HCT116 (cell line): ENCODE results near the gene TMEM131. TPM values are rescaled to one million over a fixed set of nuclear protein-coding genes. Genes with fewer than 3 reads are reported as not detected.

Source experiments
- ATAC-seq: fragments of 200-7000 bp; cut with Tn5 transposase; 2 replicates; pipeline ENCODE4 v1.9.1; 2020; ENCODE audit warnings: mild to moderate bottlenecking, moderate library complexity
- BruUV-seq: library from RNA; stranded (reverse); fragments of 400-500 nt; replicated peaks from 2 replicates; lab custom pipeline; 2021; lab: Mats Ljungman, UMichigan
- CTCF ChIA-PET: fragments of 300-600 bp; sonication (Branson Sonifier 250); formaldehyde crosslinking; loops from one replicate; lab custom pipeline; 2021; ENCODE audit warnings: antibody characterized with exemption; lab: Charles Lee
- POLR2A ChIA-PET: fragments of 300-600, 350-600 bp; sonication (Branson Sonifier 250); formaldehyde crosslinking; loops from one replicate; lab custom pipeline; 2021; ENCODE audit warnings: antibody characterized with exemption; lab: Charles Lee
- RAD21 ChIA-PET, 2 experiments: fragments of 300-600 bp; sonication (Branson Sonifier 250); formaldehyde crosslinking; loops; one replicate each; lab custom pipeline; 2023; ENCODE audit warnings: low total read pairs in 2 of 2; ENCODE audit not compliant: uncharacterized antibody in 2 of 2, unreplicated experiment in 2 of 2, low non-redundant PET in 1 of 2; lab: Charles Lee
- DNase-seq: peaks from one replicate; pipeline ENCODE4 v3.0.0-alpha.2; 2010; ENCODE audit warnings: low read depth, low spot score
- H2AFZ ChIP-seq: fragments of 200-600 bp; shearing (Covaris generic), sonication (generic); 2 replicates; pipeline ENCODE4 v1.6.1; 2017; ENCODE audit warnings: low read depth, mixed run types, mixed read lengths, antibody characterized with exemption, low read length; ENCODE audit not compliant: poor library complexity, severe bottlenecking
- H3K27ac ChIP-seq: 2 replicates; pipeline ENCODE4 v1.5.1; 2012; ENCODE audit warnings: low read depth, low read length
- H3K27me3 ChIP-seq: fragments of 200-600 bp; sonication (generic); 2 replicates; pipeline ENCODE4 v1.6.1; 2016; ENCODE audit warnings: mixed run types, low read length, mixed read lengths; ENCODE audit not compliant: insufficient read depth
- H3K36me3 ChIP-seq, 2 experiments: fragments of 200-500 bp in 1 of 2; fragments of 200-600 bp in 1 of 2; sonication (Bioruptor generic) in 1 of 2; sonication (generic) in 1 of 2; 2 replicates each; pipeline versions ENCODE4 v1.5.1 to v1.6.1; 2014 to 2016; ENCODE audit warnings: low read length in 2 of 2, inconsistent platforms in 1 of 2, mixed read lengths in 1 of 2, mixed run types in 1 of 2; ENCODE audit not compliant: insufficient read depth in 2 of 2, control insufficient read depth in 1 of 2
- H3K4me1 ChIP-seq, 2 experiments: fragments of 200-600 bp in 1 of 2; sonication (generic) in 1 of 2; 2 replicates each; pipeline versions ENCODE4 v1.5.1 to v1.6.1; 2012 to 2017; ENCODE audit warnings: low read length in 2 of 2, inconsistent platforms in 1 of 2, mild to moderate bottlenecking in 1 of 2, mixed read lengths in 1 of 2, mixed run types in 1 of 2, moderate library complexity in 1 of 2; ENCODE audit not compliant: insufficient read depth in 2 of 2, control insufficient read depth in 1 of 2
- H3K4me2 ChIP-seq: fragments of 200-600 bp; sonication (generic); 2 replicates; pipeline ENCODE4 v1.6.1; 2017; ENCODE audit warnings: mixed run types, low read length, mixed read lengths
- H3K4me3 ChIP-seq, 2 experiments: fragments of 200-600 bp in 1 of 2; sonication (generic) in 1 of 2; replicated peaks in 1 of 2; 2 replicates each; pipeline ENCODE4 v1.5.1; 2011 to 2016; ENCODE audit warnings: low read length in 2 of 2, control low read depth in 1 of 2, low read depth in 1 of 2, mild to moderate bottlenecking in 1 of 2, mixed read lengths in 1 of 2, mixed run types in 1 of 2
- H3K79me2 ChIP-seq: fragments of 200-600 bp; sonication (generic); 2 replicates; pipeline ENCODE4 v1.6.1; 2017; ENCODE audit warnings: mild to moderate bottlenecking, mixed run types, low read length, moderate library complexity, mixed read lengths; ENCODE audit not compliant: insufficient read depth
- H3K9ac ChIP-seq: fragments of 200-600 bp; sonication (generic); 2 replicates; pipeline ENCODE4 v1.6.1; 2016; ENCODE audit warnings: low read length, mixed read lengths
- H3K9me2 ChIP-seq: fragments of 200-600 bp; sonication (generic), shearing (Covaris generic); 2 replicates; pipeline ENCODE4 v1.6.1; 2017; ENCODE audit warnings: mixed run types, mild to moderate bottlenecking, moderate library complexity; ENCODE audit not compliant: insufficient read depth
- H3K9me3 ChIP-seq, 2 experiments: fragments of 200-500 bp in 1 of 2; fragments of 200-600 bp in 1 of 2; sonication (Bioruptor generic) in 1 of 2; sonication (generic) in 1 of 2; 2 replicates each; pipeline ENCODE4 v1.6.1; 2014 to 2017; ENCODE audit warnings: low read length in 2 of 2, mixed read lengths in 2 of 2, inconsistent platforms in 1 of 2, low read depth in 1 of 2, mild to moderate bottlenecking in 1 of 2, mixed run types in 1 of 2, moderate library complexity in 1 of 2; ENCODE audit not compliant: control insufficient read depth in 1 of 2, insufficient read depth in 1 of 2
- H4K20me1 ChIP-seq: fragments of 200-600 bp; sonication (generic), shearing (Covaris generic); 2 replicates; pipeline ENCODE4 v1.6.1; 2017; ENCODE audit warnings: mixed run types, mild to moderate bottlenecking, moderate library complexity; ENCODE audit not compliant: insufficient read depth
- EGR1 ChIP-seq: IDR thresholded peaks from 2 replicates; pipeline ENCODE4 v1.6.1; 2012; ENCODE audit warnings: low read depth
- EZH2phosphoT487 ChIP-seq: fragments of 200-600 bp; IDR thresholded peaks from 2 replicates; pipeline ENCODE4 v1.6.1; 2018; ENCODE audit warnings: antibody characterized with exemption, borderline replicate concordance
- FOSL1 ChIP-seq: IDR thresholded peaks from 2 replicates; pipeline ENCODE4 v1.6.1; 2012; ENCODE audit warnings: low read depth
- JUND ChIP-seq: IDR thresholded peaks from 2 replicates; pipeline ENCODE4 v1.6.1; 2012
- SIN3A ChIP-seq: IDR thresholded peaks from 2 replicates; pipeline ENCODE4 v1.6.1; 2012; ENCODE audit warnings: low read depth
- intact Hi-C: fragments of 100-400 bp; cut with micrococcal nuclease; formaldehyde crosslinking; loops from 2 replicates; pipeline ENCODE4 v1.10.0; 2022
- total RNA-seq: library from RNA; stranded (reverse); gene quantifications from one replicate; pipeline ENCODE4 v1.2.1, GENCODE V29; 2021; ENCODE audit not compliant: unreplicated experiment
- TF ChIP-seq, protein P1 (sequence below): IDR thresholded peaks from 2 replicates; pipeline ENCODE4 v1.6.1; 2011; ENCODE audit warnings: mild to moderate bottlenecking, low read length, moderate library complexity; ENCODE audit not compliant: insufficient replicate concordance; ENCODE audit errors: extremely low read depth

TMEM131 gene
- total RNA-seq, 1 experiment from 2014 or later: 51.5 TPM

DNA sequence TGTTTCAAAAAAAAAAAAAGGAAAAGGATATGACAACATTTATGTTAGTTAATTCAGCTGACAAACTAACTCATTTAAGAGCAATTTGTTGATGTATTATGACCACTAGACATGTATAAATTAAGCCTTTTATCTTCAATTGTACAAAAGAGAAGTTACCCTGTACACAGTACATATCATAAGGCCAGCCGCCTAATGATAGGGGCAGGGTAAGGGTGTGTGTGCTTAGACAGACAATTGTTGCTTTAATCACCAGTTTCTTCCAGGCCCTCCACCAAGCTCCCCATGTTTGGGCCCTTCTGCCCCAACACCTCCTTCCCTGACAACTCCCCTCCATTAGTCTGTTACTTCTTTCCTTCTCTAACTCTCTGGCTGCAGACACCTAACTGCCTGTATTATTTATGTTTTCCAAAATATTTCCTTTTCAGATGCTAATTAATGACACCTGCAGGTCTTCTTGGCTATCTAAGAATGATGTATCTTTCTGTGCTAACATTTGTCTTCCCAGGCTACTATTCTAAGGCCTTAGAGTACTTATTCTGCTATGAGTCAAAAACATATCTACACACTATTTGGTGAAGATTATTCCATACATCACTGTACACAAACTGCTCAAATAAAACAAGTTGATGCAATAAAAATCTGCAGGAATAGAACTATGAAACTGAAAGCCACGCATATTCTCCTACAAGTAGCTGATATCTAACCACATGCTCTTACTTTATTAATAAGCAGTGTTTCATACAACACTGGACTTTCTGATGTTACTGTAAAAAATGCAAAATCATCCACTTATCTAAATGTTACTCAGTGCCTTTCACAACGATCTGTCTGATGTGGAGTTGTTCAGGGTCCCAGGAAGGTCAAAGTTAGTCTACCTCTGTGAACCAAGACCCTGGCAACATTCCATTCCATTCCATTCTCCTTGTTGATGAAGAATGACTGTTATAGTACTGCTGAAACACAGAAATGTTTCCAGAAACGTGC is 26.4 kb downstream of the TMEM131 start:
- intact Hi-C loops: no loop called here
- ChIA-PET RAD21 (no interaction called here), CTCF (no interaction called here), POLR2A (no interaction called here)
- H3K9me3 ChIP-seq: no peaks in the 10 kb centered on the region
- no TSS peak for BruUV-seq
- H3K4me2 ChIP-seq: no peak overlapping the region
- no peaks in the 10 kb centered on the region for H3K9me2 ChIP-seq
- H3K4me1 ChIP-seq: peaks cover 8 to 17% of the 10 kb centered on the region in 2 experiments; a peak in 3 of 4 replicates
- no peak overlapping the region for H3K27ac ChIP-seq
- no peaks in the 10 kb centered on the region for H4K20me1 ChIP-seq
- TF ChIP-seq SIN3A: no peak
- DNase-seq (no peak), ATAC-seq (no peak)
- H3K79me2 ChIP-seq: peaks cover 98% of the 10 kb centered on the region
- H3K27me3 ChIP-seq: no peaks in the 10 kb centered on the region
- no peaks in the 10 kb centered on the region for H3K36me3 ChIP-seq
- H3K9ac ChIP-seq: no peak overlapping the region
- no peak overlapping the region for H3K4me3 ChIP-seq
- no peak overlapping the region for H2AFZ ChIP-seq

DNA sequence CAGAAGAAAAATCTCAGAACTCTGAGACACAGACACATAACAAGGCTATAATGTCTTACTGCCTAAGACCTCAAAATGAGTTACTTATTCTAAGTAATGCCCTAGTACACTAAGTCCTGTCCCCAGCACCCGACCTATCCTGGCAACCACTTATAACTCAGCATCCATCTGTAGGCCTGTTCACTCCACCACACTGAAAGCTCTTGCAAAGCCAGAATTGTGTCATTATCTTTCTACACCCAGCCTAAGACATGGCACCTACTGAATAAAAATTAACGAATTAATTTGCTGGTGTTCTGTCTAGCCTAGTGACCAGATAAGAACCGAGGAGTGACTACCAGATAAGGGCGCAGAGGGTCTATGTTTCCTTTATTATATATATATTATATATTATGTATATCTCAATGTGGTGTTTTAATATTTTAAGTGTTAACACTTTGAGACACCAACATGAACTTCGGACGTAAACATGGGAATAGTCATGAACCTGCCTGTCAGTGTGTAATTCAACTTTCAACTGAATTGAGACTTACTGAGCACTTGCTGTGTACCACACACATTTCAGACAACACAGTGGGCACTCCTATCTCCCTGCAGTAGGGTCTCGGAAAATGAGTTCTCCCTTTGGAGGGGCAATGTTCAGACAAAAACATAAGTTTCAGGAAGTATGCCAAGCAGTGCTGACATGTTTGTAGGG is 27.7 kb downstream of the TMEM131 start:
- no peak overlapping the region for H3K4me2 ChIP-seq
- H3K4me3 ChIP-seq: no peak overlapping the region
- H3K9ac ChIP-seq: no peak overlapping the region
- no peak overlapping the region for H3K27ac ChIP-seq
- TF ChIP-seq SIN3A (no peak), JUND (no peak), FOSL1 (no peak), EGR1 (no peak), EZH2phosphoT487 (no peak)
- TF ChIP-seq, protein P1, sequence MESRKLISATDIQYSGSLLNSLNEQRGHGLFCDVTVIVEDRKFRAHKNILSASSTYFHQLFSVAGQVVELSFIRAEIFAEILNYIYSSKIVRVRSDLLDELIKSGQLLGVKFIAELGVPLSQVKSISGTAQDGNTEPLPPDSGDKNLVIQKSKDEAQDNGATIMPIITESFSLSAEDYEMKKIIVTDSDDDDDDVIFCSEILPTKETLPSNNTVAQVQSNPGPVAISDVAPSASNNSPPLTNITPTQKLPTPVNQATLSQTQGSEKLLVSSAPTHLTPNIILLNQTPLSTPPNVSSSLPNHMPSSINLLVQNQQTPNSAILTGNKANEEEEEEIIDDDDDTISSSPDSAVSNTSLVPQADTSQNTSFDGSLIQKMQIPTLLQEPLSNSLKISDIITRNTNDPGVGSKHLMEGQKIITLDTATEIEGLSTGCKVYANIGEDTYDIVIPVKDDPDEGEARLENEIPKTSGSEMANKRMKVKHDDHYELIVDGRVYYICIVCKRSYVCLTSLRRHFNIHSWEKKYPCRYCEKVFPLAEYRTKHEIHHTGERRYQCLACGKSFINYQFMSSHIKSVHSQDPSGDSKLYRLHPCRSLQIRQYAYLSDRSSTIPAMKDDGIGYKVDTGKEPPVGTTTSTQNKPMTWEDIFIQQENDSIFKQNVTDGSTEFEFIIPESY: no peak
- H3K9me2 ChIP-seq: no peaks in the 10 kb centered on the region
- no peaks in the 10 kb centered on the region for H3K9me3 ChIP-seq
- H3K36me3 ChIP-seq: no peaks in the 10 kb centered on the region
- ATAC-seq (no peak), DNase-seq (no peak)
- ChIA-PET CTCF (no interaction called here), RAD21 (no interaction called here), POLR2A (no interaction called here)
- intact Hi-C loops: no loop called here
- peaks cover 98% of the 10 kb centered on the region for H3K79me2 ChIP-seq
- no peaks in the 10 kb centered on the region for H4K20me1 ChIP-seq
- no TSS peak for BruUV-seq
- H3K4me1 ChIP-seq: peaks cover 8 to 17% of the 10 kb centered on the region in 2 experiments; a peak in 3 of 4 replicates
- H2AFZ ChIP-seq: no peak overlapping the region
- H3K27me3 ChIP-seq: no peaks in the 10 kb centered on the region
